Keratinocyte (primary cell): ENCODE results near the gene CORO1C. TPM values are rescaled to one million over a fixed set of nuclear protein-coding genes. Genes with fewer than 3 reads are reported as not detected.

Source experiments
- DNase-seq: peaks from one replicate; pipeline ENCODE4 v3.0.0-alpha.2; 2011; ENCODE audit warnings: low read depth, missing footprints, low spot score
- FAIRE-seq: peaks from 2 replicates; lab custom pipeline; 2011; peaks lifted over from hg19 to GRCh38; lab: Jason Lieb, UNC
- H2AFZ ChIP-seq: 2 replicates; pipeline ENCODE4 v1.6.0; 2012; ENCODE audit warnings: low read length, control low read depth, inconsistent platforms; ENCODE audit not compliant: control insufficient read depth
- H3K27ac ChIP-seq: 2 replicates; pipeline ENCODE4 v1.5.1; 2011; ENCODE audit warnings: low read length; ENCODE audit not compliant: control insufficient read depth, insufficient read depth
- H3K27me3 ChIP-seq: 3 replicates; pipeline ENCODE4 v1.6.0; 2011; ENCODE audit warnings: low read length; ENCODE audit not compliant: control insufficient read depth, insufficient read depth; ENCODE audit errors: extremely low read depth
- H3K36me3 ChIP-seq, 2 experiments: 2 replicates in 1 of 2; 3 replicates in 1 of 2; pipeline ENCODE4 v1.5.1; 2011; ENCODE audit warnings: low read length in 2 of 2, mild to moderate bottlenecking in 1 of 2; ENCODE audit not compliant: control insufficient read depth in 2 of 2, insufficient read depth in 2 of 2; ENCODE audit errors: extremely low read depth in 1 of 2
- H3K4me1 ChIP-seq: 3 replicates; pipeline ENCODE4 v1.5.1; 2011; ENCODE audit warnings: low read length; ENCODE audit not compliant: control insufficient read depth, insufficient read depth; ENCODE audit errors: extremely low read depth
- H3K4me2 ChIP-seq: 3 replicates; pipeline ENCODE4 v1.6.0; 2011; ENCODE audit warnings: low read depth, low read length; ENCODE audit not compliant: control insufficient read depth, insufficient read depth; ENCODE audit errors: extremely low read depth
- H3K4me3 ChIP-seq, 3 experiments: fragments of 200-600 bp in 1 of 3; sonication (generic) in 1 of 3; 2 replicates in 2 of 3; 3 replicates in 1 of 3; pipeline ENCODE4 v1.5.1; 2011 to 2016; ENCODE audit warnings: low read length in 3 of 3, mild to moderate bottlenecking in 3 of 3, control low read depth in 2 of 3, inconsistent platforms in 1 of 3, low read depth in 1 of 3, mixed read lengths in 1 of 3, mixed run types in 1 of 3, moderate library complexity in 1 of 3; ENCODE audit not compliant: control insufficient read depth in 2 of 3, insufficient read depth in 2 of 3; ENCODE audit errors: extremely low read depth in 1 of 3
- H3K79me2 ChIP-seq: 2 replicates; pipeline ENCODE4 v1.6.0; 2012; ENCODE audit warnings: low read length; ENCODE audit not compliant: control insufficient read depth, insufficient read depth
- H3K9ac ChIP-seq: 3 replicates; pipeline ENCODE4 v1.6.0; 2011; ENCODE audit warnings: low read length; ENCODE audit not compliant: control insufficient read depth, insufficient read depth; ENCODE audit errors: extremely low read depth
- H3K9me1 ChIP-seq: 3 replicates; pipeline ENCODE4 v1.6.0; 2011; ENCODE audit warnings: low read length; ENCODE audit not compliant: control insufficient read depth, insufficient read depth; ENCODE audit errors: extremely low read depth
- H3K9me3 ChIP-seq: 2 replicates; pipeline ENCODE4 v1.5.1; 2012; ENCODE audit warnings: low read depth, low read length; ENCODE audit not compliant: control insufficient read depth
- H4K20me1 ChIP-seq: 3 replicates; pipeline ENCODE4 v1.6.0; 2011; ENCODE audit warnings: low read length; ENCODE audit not compliant: control insufficient read depth, insufficient read depth; ENCODE audit errors: extremely low read depth
- CTCF ChIP-seq, 3 experiments: IDR thresholded peaks in 1 of 3; conservative IDR thresholded peaks in 1 of 3; optimal IDR thresholded peaks in 1 of 3; 2 replicates in 2 of 3; 3 replicates in 1 of 3; pipeline versions ENCODE3 to v1.5.1; 2011; ENCODE audit warnings: low read length in 3 of 3, mild to moderate bottlenecking in 3 of 3, moderate library complexity in 2 of 3, control low read depth in 1 of 3, inconsistent platforms in 1 of 3; ENCODE audit not compliant: insufficient read depth in 2 of 3; ENCODE audit errors: extremely low read depth in 1 of 3
- EZH2 ChIP-seq: IDR thresholded peaks from one replicate; pipeline ENCODE4 v1.6.1; 2012; ENCODE audit warnings: inconsistent platforms, mild to moderate bottlenecking, low read length, moderate library complexity
- dilution Hi-C: fragments of 300-500 bp; cut with MboI; formaldehyde crosslinking; loops from one replicate; pipeline ENCODE4 v1.7.0; 2020; ENCODE audit warnings: low sequenced_read_pairs; ENCODE audit not compliant: extremely low pct_ligation_motif_present
- polyA plus RNA-seq, 5 experiments: library from polyadenylated mRNA; depleted of rRNA in 3 of 5; stranded (reverse) in 3 of 5; stranded (forward) in 1 of 5; unstranded in 1 of 5; fragments of >200 nt; gene quantifications; 1 replicate in 1 of 5; 2 replicates in 3 of 5; 3 replicates in 1 of 5; pipeline versions ENCODE4 v1.2.1 to v1.2.3, GENCODE V29; 2011 to 2012; ENCODE audit warnings: missing spikeins in 2 of 5, low read depth in 1 of 5, low replicate concordance in 1 of 5

Gene CORO1C
- polyA plus RNA-seq, 1 donor (not counting 4 experiments of a cell fraction or from before 2014, with no cell fraction given), result 283 TPM

GRCh38 chr12:108675792-108676191 is 55.5 kb downstream of the CORO1C start:
- Histone ChIP-seq H3K27me3 (no peaks in the 10 kb centered on the region), H2AFZ (no peak overlapping the region), H4K20me1 (peaks cover 3% of the 10 kb centered on the region), H3K27ac (no peak overlapping the region), H3K36me3 (peaks cover 9 to 16% of the 10 kb centered on the region in 2 experiments), H3K9ac (no peak overlapping the region), H3K9me1 (no peaks in the 10 kb centered on the region), H3K4me3 (no peak overlapping the region), H3K79me2 (peaks cover 81% of the 10 kb centered on the region), H3K4me1 (no peaks in the 10 kb centered on the region), H3K9me3 (no peaks in the 10 kb centered on the region), H3K4me2 (no peak overlapping the region)
- TF ChIP-seq EZH2 (no peak), CTCF (optimal IDR thresholded peaks at IDR 0.05 in 1 of 3, IDR thresholded peaks at IDR 0.05 in 1 of 3, conservative IDR thresholded peaks at IDR 0.05 in 1 of 3; ENCODE audit: extremely low read depth in 1 of 3, insufficient read depth in 2 of 3, low read length in 3 of 3) (no peak)
- FAIRE-seq, result no peak
- DNase-seq, result no peak
- dilution Hi-C loops, result no loop called here

GRCh38 chr12:108672054-108672453 is 59.3 kb downstream of the CORO1C start:
- Histone ChIP-seq H3K4me1 (no peaks in the 10 kb centered on the region), H3K9me3 (no peaks in the 10 kb centered on the region), H3K9me1 (no peaks in the 10 kb centered on the region), H3K27me3 (no peaks in the 10 kb centered on the region), H3K9ac (no peak overlapping the region), H2AFZ (no peak overlapping the region), H3K36me3 (peaks cover 9 to 16% of the 10 kb centered on the region in 2 experiments), H3K4me3 (no peak overlapping the region), H3K79me2 (peaks cover 81% of the 10 kb centered on the region), H4K20me1 (peaks cover 3% of the 10 kb centered on the region), H3K27ac (no peak overlapping the region), H3K4me2 (no peak overlapping the region)
- DNase-seq, result no peak
- FAIRE-seq, result no peak
- dilution Hi-C loops, result no loop called here
- no peak for TF ChIP-seq EZH2

- Histone ChIP-seq H3K36me3 (peaks cover 9 to 13% of the 10 kb centered on the region in 2 experiments), H3K27me3 (no peaks in the 10 kb centered on the region), H3K27ac (no peak overlapping the region), H3K79me2 (peaks cover 83% of the 10 kb centered on the region), H3K4me2 (no peak overlapping the region), H3K9ac (no peak overlapping the region), H3K4me1 (no peaks in the 10 kb centered on the region), H4K20me1 (peaks cover 3% of the 10 kb centered on the region), H2AFZ (no peak overlapping the region), H3K4me3 (no peak overlapping the region), H3K9me1 (no peaks in the 10 kb centered on the region), H3K9me3 (no peaks in the 10 kb centered on the region)
- TF ChIP-seq EZH2, result no peak
- TF ChIP-seq CTCF (optimal IDR thresholded peaks at IDR 0.05 in 1 of 3, IDR thresholded peaks at IDR 0.05 in 1 of 3, conservative IDR thresholded peaks at IDR 0.05 in 1 of 3; ENCODE audit: extremely low read depth in 1 of 3, insufficient read depth in 2 of 3, low read length in 3 of 3), result no peak
- DNase-seq (no peak), FAIRE-seq (no peak)
- dilution Hi-C loops, result no loop called here
Observed at GRCh38 chr12:108671110-108671509, 60.2 kb downstream of the CORO1C start.
